Liver (tissue), 9 donors: ENCODE results near the gene EIF2B5. TPM values are rescaled to one million over a fixed set of nuclear protein-coding genes. Genes with fewer than 3 reads are reported as not detected.

ENCODE experiments used
- DNase-seq: peaks from one replicate; pipeline ENCODE4 v3.0.0-alpha.2; 2017; ENCODE audit warnings: low spot score
- H3K27ac ChIP-seq, 2 donors: one replicate each; pipeline ENCODE4 v1.7.0; 2013; ENCODE audit warnings: inconsistent platforms in 2 of 2, low read length in 2 of 2, control low read depth in 1 of 2, low read depth in 1 of 2, mild to moderate bottlenecking in 1 of 2
- H3K27me3 ChIP-seq, 4 donors: one replicate each; pipeline versions ENCODE4 v1.6.1 to v1.7.0; 2013; ENCODE audit warnings: low read length in 3 of 4, inconsistent platforms in 1 of 4, mild to moderate bottlenecking in 1 of 4, moderate library complexity in 1 of 4; ENCODE audit not compliant: control insufficient read depth in 4 of 4, insufficient read depth in 4 of 4
- H3K36me3 ChIP-seq, 4 donors: one replicate each; pipeline versions ENCODE4 v1.6.1 to v1.7.0; 2013; ENCODE audit warnings: low read length in 3 of 4, mild to moderate bottlenecking in 3 of 4, low read depth in 1 of 4, moderate library complexity in 1 of 4; ENCODE audit not compliant: control insufficient read depth in 4 of 4, insufficient read depth in 3 of 4
- H3K4me1 ChIP-seq, 4 donors: one replicate each; pipeline versions ENCODE4 v1.6.1 to v1.7.0; 2013; ENCODE audit warnings: low read length in 3 of 4, mild to moderate bottlenecking in 3 of 4, moderate library complexity in 1 of 4; ENCODE audit not compliant: control insufficient read depth in 4 of 4, insufficient read depth in 4 of 4
- H3K4me3 ChIP-seq, 3 donors: one replicate each; pipeline versions ENCODE4 v1.6.1 to v1.7.0; 2013; ENCODE audit warnings: low read length in 3 of 3, control low read depth in 1 of 3, low read depth in 1 of 3, mild to moderate bottlenecking in 1 of 3
- H3K9ac ChIP-seq, 2 donors: one replicate each; pipeline ENCODE4 v1.7.0; 2013; ENCODE audit warnings: low read length in 2 of 2, mild to moderate bottlenecking in 2 of 2, moderate library complexity in 2 of 2, control low read depth in 1 of 2, low read depth in 1 of 2
- H3K9me3 ChIP-seq, 4 donors: one replicate each; pipeline versions ENCODE4 v1.6.1 to v1.7.0; 2013; ENCODE audit warnings: low read length in 3 of 4; ENCODE audit not compliant: control insufficient read depth in 4 of 4
- ATF3 ChIP-seq: IDR thresholded peaks from 2 replicates; pipeline ENCODE4 v1.6.1; 2016; ENCODE audit warnings: antibody characterized with exemption
- EGR1 ChIP-seq, 2 donors: IDR thresholded peaks; 2 replicates each; pipeline ENCODE4 v1.6.1; 2016 to 2018; ENCODE audit warnings: antibody characterized with exemption in 2 of 2, low read depth in 2 of 2
- FOXA1 ChIP-seq: IDR thresholded peaks from 2 replicates; pipeline ENCODE4 v1.6.1; 2016; ENCODE audit warnings: antibody characterized with exemption
- FOXA2 ChIP-seq: IDR thresholded peaks from 2 replicates; pipeline ENCODE4 v1.6.1; 2016; ENCODE audit warnings: antibody characterized with exemption
- GABPA ChIP-seq, 2 donors: IDR thresholded peaks in 1 of 2; conservative IDR thresholded peaks in 1 of 2; 2 replicates each; pipeline ENCODE4 v1.6.1; 2016; ENCODE audit warnings: antibody characterized with exemption in 2 of 2, mild to moderate bottlenecking in 1 of 2, moderate library complexity in 1 of 2
- HNF4A ChIP-seq, 2 donors: conservative IDR thresholded peaks; 2 replicates each; pipeline ENCODE4 v1.6.1; 2016; ENCODE audit warnings: antibody characterized with exemption in 2 of 2, mild to moderate bottlenecking in 2 of 2
- HNF4G ChIP-seq: IDR thresholded peaks from 2 replicates; pipeline ENCODE4 v1.6.1; 2016; ENCODE audit warnings: antibody characterized with exemption
- JUND ChIP-seq, 2 donors: IDR thresholded peaks; 2 replicates each; pipeline ENCODE4 v1.6.1; 2016; ENCODE audit warnings: antibody characterized with exemption in 2 of 2
- NR2F2 ChIP-seq: IDR thresholded peaks from 2 replicates; pipeline ENCODE4 v1.6.1; 2016; ENCODE audit warnings: antibody characterized with exemption
- RAD21 ChIP-seq, 2 donors: IDR thresholded peaks; 2 replicates each; pipeline ENCODE4 v1.6.1; 2016; ENCODE audit warnings: antibody characterized with exemption in 2 of 2, mild to moderate bottlenecking in 2 of 2
- SP1 ChIP-seq: IDR thresholded peaks from 2 replicates; pipeline ENCODE4 v1.6.1; 2018; ENCODE audit warnings: antibody characterized with exemption, mild to moderate bottlenecking
- TAF1 ChIP-seq: conservative IDR thresholded peaks from 2 replicates; pipeline ENCODE4 v1.6.1; 2016; ENCODE audit warnings: antibody characterized with exemption, mild to moderate bottlenecking
- YY1 ChIP-seq: IDR thresholded peaks from 2 replicates; pipeline ENCODE4 v1.6.1; 2016; ENCODE audit warnings: antibody characterized with exemption, mild to moderate bottlenecking
- ZBTB33 ChIP-seq: IDR thresholded peaks from 2 replicates; pipeline ENCODE4 v1.6.1; 2016; ENCODE audit warnings: antibody characterized with exemption
- WGBS: extraction: QIAGEN DNeasy Blood & Tissue Kit; methylation state at CpG from one replicate; pipeline ENCODE4 v1.1.7; 2013; 5-methylcytosine and 5-hydroxymethylcytosine counted together
- polyA plus RNA-seq, 2 donors: library from polyadenylated mRNA; stranded (reverse) in 1 of 2; unstranded in 1 of 2; fragments of 200-250 nt in 1 of 2; fragments of >200 nt in 1 of 2; fragmentation: Nextera tagmentation in 1 of 2; extraction: Ambion mirVana in 1 of 2; gene quantifications; one replicate each; pipeline versions ENCODE4 v1.2.1 to v1.2.3, GENCODE V29; 2013 to 2015
- total RNA-seq, 2 donors: library from RNA; depleted of rRNA; stranded (reverse); fragments of >200 nt; gene quantifications; one replicate each; pipeline ENCODE4 v1.2.3, GENCODE V29; 2014
- TF ChIP-seq, protein P1 (sequence below): IDR thresholded peaks from 2 replicates; pipeline ENCODE4 v1.6.1; 2016; ENCODE audit warnings: antibody characterized with exemption, mild to moderate bottlenecking
- TF ChIP-seq, protein P2 (sequence below): fragments of 150-350 bp; IDR thresholded peaks from 2 replicates; pipeline ENCODE4 v1.5.1; 2017; ENCODE audit warnings: improper control_type of control experiment, low read depth, low read length; ENCODE audit not compliant: missing input control
- donor health status: healthy.
- donor health status: healthy.
- donor health status: healthy.
- donor health status: healthy.
- donor health status: healthy.

Gene EIF2B5
- total and polyA plus RNA-seq, 4 donors: 19.0 to 34.3 (median 24.4) TPM

DNA sequence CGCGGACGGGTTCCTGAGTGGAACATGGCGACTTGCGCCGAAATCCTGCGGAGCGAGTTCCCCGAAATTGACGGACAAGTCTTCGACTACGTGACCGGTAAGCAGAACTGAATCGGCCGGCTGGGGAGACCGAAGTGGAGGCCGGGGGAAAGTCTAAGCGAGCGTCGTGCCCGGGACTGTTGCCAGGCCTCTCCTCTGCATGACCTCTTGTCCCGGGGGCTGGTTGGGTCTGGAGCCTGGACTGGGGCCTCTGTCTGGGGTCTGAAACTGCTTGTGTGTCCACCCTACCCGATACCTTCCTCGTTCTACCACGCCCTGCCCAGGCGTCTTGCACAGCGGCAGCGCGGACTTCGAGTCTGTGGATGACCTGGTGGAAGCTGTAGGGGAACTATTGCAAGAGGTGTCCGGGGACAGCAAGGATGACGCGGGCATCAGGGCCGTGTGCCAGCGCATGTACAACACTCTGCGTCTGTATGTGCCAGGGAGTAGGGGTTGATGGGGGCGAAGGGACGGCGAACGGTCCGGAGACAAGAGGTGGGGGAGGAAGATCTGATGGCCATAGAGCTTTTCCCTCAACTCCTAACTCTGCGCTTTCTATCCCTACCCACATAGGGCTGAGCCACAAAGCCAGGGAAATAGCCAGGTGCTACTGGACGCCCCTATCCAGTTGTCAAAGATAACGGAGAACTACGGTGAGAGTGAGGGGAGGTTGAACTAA, 51.2 kb downstream of the EIF2B5 start, which contains the start of gene ABCF3:
Gene ABCF3 (plus strand): TSS at position 16 of the 718 bp plus-strand sequence. CDS start 9 bp downstream, at position 25.
- TF ChIP-seq JUND (IDR thresholded peaks at IDR 0.05): no peak
- peak; percentile 96 for TF ChIP-seq YY1
- TF ChIP-seq, protein P1, sequence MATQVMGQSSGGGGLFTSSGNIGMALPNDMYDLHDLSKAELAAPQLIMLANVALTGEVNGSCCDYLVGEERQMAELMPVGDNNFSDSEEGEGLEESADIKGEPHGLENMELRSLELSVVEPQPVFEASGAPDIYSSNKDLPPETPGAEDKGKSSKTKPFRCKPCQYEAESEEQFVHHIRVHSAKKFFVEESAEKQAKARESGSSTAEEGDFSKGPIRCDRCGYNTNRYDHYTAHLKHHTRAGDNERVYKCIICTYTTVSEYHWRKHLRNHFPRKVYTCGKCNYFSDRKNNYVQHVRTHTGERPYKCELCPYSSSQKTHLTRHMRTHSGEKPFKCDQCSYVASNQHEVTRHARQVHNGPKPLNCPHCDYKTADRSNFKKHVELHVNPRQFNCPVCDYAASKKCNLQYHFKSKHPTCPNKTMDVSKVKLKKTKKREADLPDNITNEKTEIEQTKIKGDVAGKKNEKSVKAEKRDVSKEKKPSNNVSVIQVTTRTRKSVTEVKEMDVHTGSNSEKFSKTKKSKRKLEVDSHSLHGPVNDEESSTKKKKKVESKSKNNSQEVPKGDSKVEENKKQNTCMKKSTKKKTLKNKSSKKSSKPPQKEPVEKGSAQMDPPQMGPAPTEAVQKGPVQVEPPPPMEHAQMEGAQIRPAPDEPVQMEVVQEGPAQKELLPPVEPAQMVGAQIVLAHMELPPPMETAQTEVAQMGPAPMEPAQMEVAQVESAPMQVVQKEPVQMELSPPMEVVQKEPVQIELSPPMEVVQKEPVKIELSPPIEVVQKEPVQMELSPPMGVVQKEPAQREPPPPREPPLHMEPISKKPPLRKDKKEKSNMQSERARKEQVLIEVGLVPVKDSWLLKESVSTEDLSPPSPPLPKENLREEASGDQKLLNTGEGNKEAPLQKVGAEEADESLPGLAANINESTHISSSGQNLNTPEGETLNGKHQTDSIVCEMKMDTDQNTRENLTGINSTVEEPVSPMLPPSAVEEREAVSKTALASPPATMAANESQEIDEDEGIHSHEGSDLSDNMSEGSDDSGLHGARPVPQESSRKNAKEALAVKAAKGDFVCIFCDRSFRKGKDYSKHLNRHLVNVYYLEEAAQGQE: no peak
- Histone ChIP-seq H3K9me3 (no peaks in the 10 kb centered on the region), H3K36me3 (peaks cover 24 to 64% (median 59%) of the 10 kb centered on the region in 4 donors), H3K4me3 (peak within 1 kb of the TSS; percentile 62 to 99 (median 72)), H3K27me3 (no peaks in the 10 kb centered on the region), H3K9ac (peak within 1 kb of the TSS; percentile 74 to 95), H3K4me1 (peaks cover 2 to 25% (median 21%) of the 10 kb centered on the region in 4 donors), H3K27ac (peak within 1 kb of the TSS; percentile 78 to 80)
- no peak for DNase-seq
- under 1% methylated on average over 45 of the region's 45 CpGs for WGBS

DNA sequence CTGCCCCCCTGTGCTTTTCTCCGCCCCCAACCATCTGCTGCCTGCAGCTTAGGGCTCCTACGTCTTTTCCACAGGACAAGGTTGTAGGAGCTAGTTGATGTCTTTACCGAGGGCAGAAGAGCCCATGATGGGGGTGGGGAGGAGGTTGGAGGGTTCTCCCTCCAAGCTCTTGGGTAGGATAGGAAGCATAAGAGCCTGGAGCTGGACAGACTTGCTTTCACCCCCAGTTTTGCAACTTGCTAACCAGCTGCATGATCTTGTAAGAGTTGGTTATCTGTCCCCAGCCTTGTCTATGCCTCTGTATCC, 51.7 kb downstream of the EIF2B5 start:
- 10% methylated on average over 3 of the region's 3 CpGs for WGBS
- Histone ChIP-seq H3K27ac (peak overlapping the region in 1 of 2 donors; percentile 80), H3K4me1 (peaks cover 2 to 25% (median 21%) of the 10 kb centered on the region in 4 donors), H3K4me3 (peak overlapping the region; percentile 62 to 99 (median 72)), H3K36me3 (peaks cover 25 to 62% (median 58%) of the 10 kb centered on the region in 4 donors), H3K9me3 (no peaks in the 10 kb centered on the region), H3K27me3 (no peaks in the 10 kb centered on the region), H3K9ac (peak overlapping the region; percentile 36 to 95)
- no peak for DNase-seq
- no peak for TF ChIP-seq TAF1
- TF ChIP-seq, protein P1: no peak
- no peak for TF ChIP-seq FOXA2
- TF ChIP-seq YY1: no peak
- no peak for TF ChIP-seq RAD21 (IDR thresholded peaks at IDR 0.05)
- TF ChIP-seq EGR1 (IDR thresholded peaks at IDR 0.05; ENCODE audit: low read depth in 2 of 2): no peak
- TF ChIP-seq GABPA (IDR thresholded peaks at IDR 0.05 in 1 of 2, conservative IDR thresholded peaks at IDR 0.05 in 1 of 2): no peak

DNA sequence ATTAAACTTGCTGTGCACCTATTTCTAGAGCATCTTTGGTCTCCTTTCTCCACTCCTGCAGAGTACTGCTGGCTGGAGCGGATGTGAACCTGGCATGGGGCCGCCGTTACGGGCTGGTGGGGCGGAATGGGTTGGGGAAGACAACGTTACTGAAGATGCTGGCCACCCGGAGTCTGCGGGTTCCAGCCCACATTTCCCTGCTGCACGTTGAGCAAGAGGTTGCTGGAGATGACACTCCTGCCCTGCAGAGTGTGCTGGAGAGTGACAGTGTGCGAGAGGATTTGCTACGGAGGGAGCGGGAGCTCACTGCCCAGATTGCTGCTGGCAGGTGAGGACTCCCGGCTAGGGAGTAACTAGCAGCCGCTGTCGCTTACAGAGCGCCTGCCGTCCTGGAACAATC, 52.9 kb downstream of the EIF2B5 start:
- H3K27ac ChIP-seq: no peak overlapping the region
- H3K4me1 ChIP-seq: peaks cover 2 to 25% (median 21%) of the 10 kb centered on the region in 4 donors
- no peak overlapping the region for H3K4me3 ChIP-seq
- peaks cover 28 to 62% (median 57%) of the 10 kb centered on the region in 4 donors for H3K36me3 ChIP-seq
- DNase-seq: no peak
- no peaks in the 10 kb centered on the region for H3K9me3 ChIP-seq
- WGBS: 92% methylated on average over 17 of the region's 17 CpGs
- no peak overlapping the region for H3K9ac ChIP-seq
- H3K27me3 ChIP-seq: no peaks in the 10 kb centered on the region
- TF ChIP-seq TAF1 (no peak), ATF3 (no peak), HNF4G (no peak), HNF4A (conservative IDR thresholded peaks at IDR 0.05) (no peak), ZBTB33 (no peak), GABPA (IDR thresholded peaks at IDR 0.05 in 1 of 2, conservative IDR thresholded peaks at IDR 0.05 in 1 of 2) (no peak), FOXA1 (no peak), NR2F2 (no peak), SP1 (no peak)
- TF ChIP-seq, protein P2, sequence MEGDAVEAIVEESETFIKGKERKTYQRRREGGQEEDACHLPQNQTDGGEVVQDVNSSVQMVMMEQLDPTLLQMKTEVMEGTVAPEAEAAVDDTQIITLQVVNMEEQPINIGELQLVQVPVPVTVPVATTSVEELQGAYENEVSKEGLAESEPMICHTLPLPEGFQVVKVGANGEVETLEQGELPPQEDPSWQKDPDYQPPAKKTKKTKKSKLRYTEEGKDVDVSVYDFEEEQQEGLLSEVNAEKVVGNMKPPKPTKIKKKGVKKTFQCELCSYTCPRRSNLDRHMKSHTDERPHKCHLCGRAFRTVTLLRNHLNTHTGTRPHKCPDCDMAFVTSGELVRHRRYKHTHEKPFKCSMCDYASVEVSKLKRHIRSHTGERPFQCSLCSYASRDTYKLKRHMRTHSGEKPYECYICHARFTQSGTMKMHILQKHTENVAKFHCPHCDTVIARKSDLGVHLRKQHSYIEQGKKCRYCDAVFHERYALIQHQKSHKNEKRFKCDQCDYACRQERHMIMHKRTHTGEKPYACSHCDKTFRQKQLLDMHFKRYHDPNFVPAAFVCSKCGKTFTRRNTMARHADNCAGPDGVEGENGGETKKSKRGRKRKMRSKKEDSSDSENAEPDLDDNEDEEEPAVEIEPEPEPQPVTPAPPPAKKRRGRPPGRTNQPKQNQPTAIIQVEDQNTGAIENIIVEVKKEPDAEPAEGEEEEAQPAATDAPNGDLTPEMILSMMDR: no peak
